SIG-M5 (cell line): ENCODE measurements around the gene SHROOM3.

Source experiments
- DNase-seq: peaks from one replicate; lab custom pipeline; 2025; lab: John Stamatoyannopoulos, UW

SHROOM3 gene

GRCh38 chr4:76663824-76664223, 228.8 kb downstream of the SHROOM3 start:
- no peak for DNase-seq

GRCh38 chr4:76665153-76665552, 230.1 kb downstream of the SHROOM3 start:
- no peak for DNase-seq

GRCh38 chr4:76665721-76666120, 230.7 kb downstream of the SHROOM3 start:
- no peak for DNase-seq

- no peak for DNase-seq
Measured at GRCh38 chr4:76666944-76667532, 232.0 kb downstream of the SHROOM3 start.

- no peak for DNase-seq
Measured at GRCh38 chr4:76670631-76671030, 235.6 kb downstream of the SHROOM3 start.

GRCh38 chr4:76673362-76673761, 238.3 kb downstream of the SHROOM3 start:
- no peak for DNase-seq

GRCh38 chr4:76674983-76675382, 240.0 kb downstream of the SHROOM3 start:
- DNase-seq = no peak

GRCh38 chr4:76677571-76678326, 242.7 kb downstream of the SHROOM3 start:
- DNase-seq = no peak

- DNase-seq = no peak
Measured at GRCh38 chr4:76679691-76680090, 244.7 kb downstream of the SHROOM3 start.

GRCh38 chr4:76680952-76681351, 245.9 kb downstream of the SHROOM3 start:
- DNase-seq = no peak

- DNase-seq = no peak
Measured at GRCh38 chr4:76681996-76682395, 247.0 kb downstream of the SHROOM3 start.

- DNase-seq = no peak
Measured at GRCh38 chr4:76683144-76683543, 248.1 kb downstream of the SHROOM3 start.

- DNase-seq = no peak
Measured at GRCh38 chr4:76687746-76688448, 252.9 kb downstream of the SHROOM3 start.

GRCh38 chr4:76688619-76689144, 253.7 kb downstream of the SHROOM3 start:
- no peak for DNase-seq

GRCh38 chr4:76689145-76689817, 254.3 kb downstream of the SHROOM3 start:
- DNase-seq = no peak

GRCh38 chr4:76690011-76690905, 255.2 kb downstream of the SHROOM3 start:
- DNase-seq = no peak

- DNase-seq = no peak
Measured at GRCh38 chr4:76690906-76691275, 255.9 kb downstream of the SHROOM3 start.

- no peak for DNase-seq
Measured at GRCh38 chr4:76691807-76692582, 257.0 kb downstream of the SHROOM3 start.

- no peak for DNase-seq
Measured at GRCh38 chr4:76692761-76693160, 257.7 kb downstream of the SHROOM3 start.

GRCh38 chr4:76694056-76694455, 259.0 kb downstream of the SHROOM3 start:
- no peak for DNase-seq

GRCh38 chr4:76696109-76696508, 261.1 kb downstream of the SHROOM3 start:
- DNase-seq = no peak
